ENCODE results near the gene CLEC4C.

DNA sequence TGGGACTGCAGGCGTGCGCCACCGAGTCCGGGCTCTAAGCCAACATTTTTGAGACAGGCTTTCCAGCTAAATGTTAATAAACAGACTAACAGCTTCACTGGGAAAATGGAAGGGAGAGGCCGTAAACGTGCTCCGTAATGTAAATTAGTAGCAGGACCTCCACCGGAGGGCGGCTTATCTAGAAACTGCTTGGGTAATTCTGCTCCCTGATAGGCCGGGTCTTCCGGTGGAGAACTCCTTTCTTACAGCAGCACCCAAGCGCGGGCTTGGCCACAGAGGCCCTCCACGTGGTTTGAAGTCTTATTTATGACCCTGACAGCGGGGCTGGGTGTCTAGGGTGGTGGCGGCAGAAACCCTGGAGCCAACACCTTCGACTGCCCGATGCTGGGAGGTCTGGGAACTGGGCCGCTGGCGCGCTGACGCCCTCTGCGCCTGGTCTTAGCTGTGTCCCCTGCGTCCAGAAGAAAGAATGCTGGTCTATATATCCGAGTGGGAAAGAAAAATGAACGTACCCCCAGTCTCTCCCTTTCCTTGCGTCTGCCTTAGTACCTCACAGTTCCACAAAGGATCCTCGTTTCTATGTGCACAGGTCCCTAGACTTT lies 34.2 kb downstream of the CLEC4C start:
- TF ChIP-seq, protein P1, sequence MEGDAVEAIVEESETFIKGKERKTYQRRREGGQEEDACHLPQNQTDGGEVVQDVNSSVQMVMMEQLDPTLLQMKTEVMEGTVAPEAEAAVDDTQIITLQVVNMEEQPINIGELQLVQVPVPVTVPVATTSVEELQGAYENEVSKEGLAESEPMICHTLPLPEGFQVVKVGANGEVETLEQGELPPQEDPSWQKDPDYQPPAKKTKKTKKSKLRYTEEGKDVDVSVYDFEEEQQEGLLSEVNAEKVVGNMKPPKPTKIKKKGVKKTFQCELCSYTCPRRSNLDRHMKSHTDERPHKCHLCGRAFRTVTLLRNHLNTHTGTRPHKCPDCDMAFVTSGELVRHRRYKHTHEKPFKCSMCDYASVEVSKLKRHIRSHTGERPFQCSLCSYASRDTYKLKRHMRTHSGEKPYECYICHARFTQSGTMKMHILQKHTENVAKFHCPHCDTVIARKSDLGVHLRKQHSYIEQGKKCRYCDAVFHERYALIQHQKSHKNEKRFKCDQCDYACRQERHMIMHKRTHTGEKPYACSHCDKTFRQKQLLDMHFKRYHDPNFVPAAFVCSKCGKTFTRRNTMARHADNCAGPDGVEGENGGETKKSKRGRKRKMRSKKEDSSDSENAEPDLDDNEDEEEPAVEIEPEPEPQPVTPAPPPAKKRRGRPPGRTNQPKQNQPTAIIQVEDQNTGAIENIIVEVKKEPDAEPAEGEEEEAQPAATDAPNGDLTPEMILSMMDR (IDR thresholded peaks at IDR 0.05) = no peak
- TF ChIP-seq POLR2A (IDR thresholded peaks at IDR 0.05) = no peak

All from transverse colon (tissue), 3 donors.